Measurements from ENCODE around the gene EPHA3. TPM values are rescaled to one million over a fixed set of nuclear protein-coding genes. Genes with fewer than 3 reads are reported as not detected.
A peak's percentile ranks its signal among the peaks of the same experiment; 100 is the strongest.

EPHA3 gene
- polyA plus RNA-seq, 1 donor, result 3.0 TPM

DNA sequence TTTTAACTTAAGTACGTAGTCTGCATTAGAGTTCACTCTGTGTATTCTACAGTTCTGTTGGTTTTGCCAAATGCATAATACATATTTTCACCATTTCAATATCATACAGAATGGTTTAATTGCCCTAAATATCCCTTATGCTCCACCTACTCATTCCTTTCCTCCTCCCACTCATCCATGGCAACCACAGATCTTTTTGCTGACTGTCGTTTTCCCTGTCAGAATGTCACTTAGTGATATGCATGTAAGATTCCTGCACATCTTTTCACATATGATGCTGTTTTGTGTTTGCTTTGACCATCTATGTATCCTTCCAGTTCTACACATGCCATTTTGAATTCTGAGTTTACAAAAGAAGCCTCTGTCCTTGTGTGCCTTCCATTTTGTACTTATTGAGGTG, 36.7 kb downstream of the EPHA3 start:
- WGBS (ENCODE audit: insufficient coverage, low lambda C conversion rate), result no CpG with 5 or more reads among the region's 2 CpGs

DNA sequence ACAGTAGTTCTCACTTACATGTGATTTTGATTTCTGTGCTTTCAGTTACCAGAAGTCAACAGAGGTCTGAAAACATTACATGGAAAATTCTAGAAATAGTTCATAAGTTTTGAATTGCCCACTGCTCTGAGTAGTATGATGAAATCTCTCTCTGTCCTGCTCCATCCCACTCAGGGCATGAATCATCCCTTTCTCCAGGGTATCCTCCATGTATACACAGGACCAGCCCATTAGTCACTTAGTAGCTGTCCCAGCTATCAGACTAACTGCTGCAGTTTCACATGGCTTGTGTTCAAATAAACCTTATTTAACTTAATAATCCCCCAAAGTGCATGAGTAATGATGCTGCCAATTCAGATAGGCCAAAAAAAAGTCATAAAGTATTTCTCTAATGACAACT, 38.6 kb downstream of the EPHA3 start:
- Histone ChIP-seq H3K36me3 (ENCODE audit: control insufficient read depth, insufficient read depth, low read length) (no peaks in the 10 kb centered on the region), H3K9me3 (ENCODE audit: control insufficient read depth, low read depth, low read length) (no peaks in the 10 kb centered on the region), H3K27me3 (ENCODE audit: control insufficient read depth, insufficient read depth, low read length) (no peaks in the 10 kb centered on the region), H3K4me3 (ENCODE audit: low read length) (no peak overlapping the region), H3K27ac (ENCODE audit: low read length) (no peak overlapping the region), H3K4me1 (ENCODE audit: control insufficient read depth, insufficient read depth, low read length) (no peaks in the 10 kb centered on the region)
- DNase-seq, result no peak

More for the DNA sequence above, 36.7 kb downstream of the EPHA3 start:
- no peaks in the 10 kb centered on the region for H3K27me3 ChIP-seq (ENCODE audit: control insufficient read depth, insufficient read depth, low read length)
- DNase-seq, result no peak
- H3K36me3 ChIP-seq (ENCODE audit: control insufficient read depth, insufficient read depth, low read length), result no peaks in the 10 kb centered on the region
- no peaks in the 10 kb centered on the region for H3K9me3 ChIP-seq (ENCODE audit: control insufficient read depth, low read depth, low read length)
- H3K4me3 ChIP-seq (ENCODE audit: low read length), result no peak overlapping the region
- H3K27ac ChIP-seq (ENCODE audit: low read length), result no peak overlapping the region
- no peaks in the 10 kb centered on the region for H3K4me1 ChIP-seq (ENCODE audit: control insufficient read depth, insufficient read depth, low read length)

DNA sequence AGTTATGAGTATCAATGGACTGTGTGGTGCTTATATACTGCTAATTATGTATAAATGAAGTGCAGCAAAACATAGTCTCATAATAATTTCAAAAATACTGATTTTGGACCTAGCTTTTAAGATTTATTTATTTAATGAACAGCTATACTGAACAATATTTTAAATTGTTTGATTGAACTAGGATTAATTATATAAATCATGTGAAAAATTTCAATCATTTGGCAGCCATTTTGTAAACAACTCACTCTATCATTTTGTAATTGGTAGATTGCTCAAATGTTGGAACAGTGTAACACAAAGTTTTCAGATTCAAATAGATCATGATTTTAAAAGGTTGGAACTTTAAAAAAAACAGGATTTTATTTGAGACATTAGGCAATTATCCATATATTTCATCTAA, 47.0 kb downstream of the EPHA3 start:
- Histone ChIP-seq H3K4me3 (ENCODE audit: low read length) (no peak overlapping the region), H3K27ac (ENCODE audit: low read length) (no peak overlapping the region), H3K27me3 (ENCODE audit: control insufficient read depth, insufficient read depth, low read length) (no peaks in the 10 kb centered on the region), H3K4me1 (ENCODE audit: control insufficient read depth, insufficient read depth, low read length) (no peaks in the 10 kb centered on the region), H3K36me3 (ENCODE audit: control insufficient read depth, insufficient read depth, low read length) (no peaks in the 10 kb centered on the region), H3K9me3 (ENCODE audit: control insufficient read depth, low read depth, low read length) (no peaks in the 10 kb centered on the region)
- DNase-seq, result no peak

DNA sequence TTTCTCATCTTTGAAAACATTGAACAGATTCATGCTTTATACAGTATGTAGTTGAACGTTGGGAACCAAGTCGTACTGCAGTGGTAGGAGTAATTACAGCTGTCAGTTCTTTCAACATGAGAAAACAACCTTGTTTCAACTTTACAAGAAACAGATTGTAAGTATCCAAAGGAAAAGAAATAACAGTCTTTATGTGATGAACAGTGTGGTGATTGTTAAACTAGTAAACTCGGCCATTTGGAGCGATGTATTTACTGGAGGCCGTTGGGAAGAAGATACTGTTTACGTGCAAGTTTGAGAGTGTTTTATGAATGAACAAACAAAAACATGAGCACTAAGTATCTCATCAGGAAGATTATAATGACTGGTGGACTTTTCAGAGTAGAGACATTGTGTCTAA, 48.4 kb downstream of the EPHA3 start:
- peak in 1 of 2 donors; percentile 5 for DNase-seq
- H3K27ac ChIP-seq (ENCODE audit: low read length), result no peak overlapping the region
- no peaks in the 10 kb centered on the region for H3K36me3 ChIP-seq (ENCODE audit: control insufficient read depth, insufficient read depth, low read length)
- WGBS (ENCODE audit: insufficient coverage, low lambda C conversion rate), result 47% methylated on average over 2 of the region's 6 CpGs
- H3K4me3 ChIP-seq (ENCODE audit: low read length), result no peak overlapping the region
- H3K27me3 ChIP-seq (ENCODE audit: control insufficient read depth, insufficient read depth, low read length), result no peaks in the 10 kb centered on the region
- no peaks in the 10 kb centered on the region for H3K4me1 ChIP-seq (ENCODE audit: control insufficient read depth, insufficient read depth, low read length)
- no peaks in the 10 kb centered on the region for H3K9me3 ChIP-seq (ENCODE audit: control insufficient read depth, low read depth, low read length)

DNA sequence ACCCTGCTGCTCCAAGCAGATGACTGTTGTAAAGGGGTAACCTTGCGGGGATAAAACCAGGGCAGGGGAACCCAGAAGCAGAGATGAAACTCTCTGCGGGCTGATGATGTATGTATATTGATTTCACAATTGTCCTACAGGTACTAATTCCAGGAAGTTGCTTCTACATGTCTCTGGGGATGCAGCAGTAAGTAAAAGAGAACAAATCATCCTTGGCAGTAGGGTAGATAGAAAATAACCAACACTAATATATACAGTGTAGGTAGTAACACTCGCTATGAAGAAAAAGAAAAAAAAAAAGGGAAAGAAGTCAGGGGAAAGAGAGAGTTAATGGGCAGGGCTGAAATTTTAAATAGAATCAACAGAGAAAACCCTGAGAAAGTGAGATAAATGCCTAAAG, 50.2 kb downstream of the EPHA3 start:
- Histone ChIP-seq H3K27me3 (ENCODE audit: control insufficient read depth, insufficient read depth, low read length) (no peaks in the 10 kb centered on the region), H3K36me3 (ENCODE audit: control insufficient read depth, insufficient read depth, low read length) (no peaks in the 10 kb centered on the region), H3K9me3 (ENCODE audit: control insufficient read depth, low read depth, low read length) (no peaks in the 10 kb centered on the region), H3K4me3 (ENCODE audit: low read length) (no peak overlapping the region), H3K4me1 (ENCODE audit: control insufficient read depth, insufficient read depth, low read length) (no peaks in the 10 kb centered on the region), H3K27ac (ENCODE audit: low read length) (no peak overlapping the region)
- no CpG with 5 or more reads among the region's 3 CpGs for WGBS (ENCODE audit: insufficient coverage, low lambda C conversion rate)
- DNase-seq, result no peak

DNA sequence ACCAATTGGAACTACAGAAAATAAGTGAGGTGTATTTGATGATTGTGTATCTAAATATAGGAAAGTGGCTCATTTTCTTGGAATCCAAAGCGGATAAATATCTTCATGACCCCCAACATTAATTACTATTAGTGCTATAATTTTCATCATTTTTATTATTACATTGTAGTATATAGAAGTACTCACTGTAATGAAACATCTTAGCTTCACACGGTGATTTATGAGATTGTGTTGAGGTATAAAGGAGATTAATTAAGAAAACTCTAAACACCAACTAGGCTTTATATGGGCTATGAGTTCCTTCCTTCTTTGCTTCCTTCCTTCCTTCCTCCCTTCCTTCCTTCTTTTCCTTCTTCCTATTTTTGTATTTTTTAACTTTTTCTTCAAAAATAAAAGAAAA, 52.2 kb downstream of the EPHA3 start:
- WGBS (ENCODE audit: insufficient coverage, low lambda C conversion rate), result no CpG with 5 or more reads among the region's 2 CpGs
- H3K4me1 ChIP-seq (ENCODE audit: control insufficient read depth, insufficient read depth, low read length), result no peaks in the 10 kb centered on the region
- no peak overlapping the region for H3K27ac ChIP-seq (ENCODE audit: low read length)
- no peaks in the 10 kb centered on the region for H3K9me3 ChIP-seq (ENCODE audit: control insufficient read depth, low read depth, low read length)
- H3K4me3 ChIP-seq (ENCODE audit: low read length), result no peak overlapping the region
- no peaks in the 10 kb centered on the region for H3K36me3 ChIP-seq (ENCODE audit: control insufficient read depth, insufficient read depth, low read length)
- no peaks in the 10 kb centered on the region for H3K27me3 ChIP-seq (ENCODE audit: control insufficient read depth, insufficient read depth, low read length)
- DNase-seq, result no peak

DNA sequence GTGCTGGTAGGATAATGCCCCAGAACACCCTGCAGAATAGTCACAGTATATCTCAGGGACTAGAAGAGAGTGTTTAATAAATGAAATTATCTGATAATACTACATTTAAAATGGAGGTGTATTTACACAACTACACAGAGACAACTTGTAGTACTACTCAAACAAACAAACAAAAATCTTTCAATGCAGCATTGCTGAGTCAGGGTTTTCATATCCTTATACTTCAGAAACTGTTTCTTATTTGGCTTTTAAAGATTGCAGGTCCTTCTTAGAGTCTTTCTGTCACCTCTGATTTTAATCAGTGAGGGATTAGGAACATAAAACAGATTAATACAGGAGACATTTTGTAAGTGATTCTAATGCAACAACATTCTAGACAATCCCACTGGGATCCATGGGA, 57.4 kb downstream of the EPHA3 start:
- H3K27ac ChIP-seq (ENCODE audit: low read length), result no peak overlapping the region
- no peak for DNase-seq
- no peaks in the 10 kb centered on the region for H3K4me1 ChIP-seq (ENCODE audit: control insufficient read depth, insufficient read depth, low read length)
- no peak overlapping the region for H3K4me3 ChIP-seq (ENCODE audit: low read length)
- H3K9me3 ChIP-seq (ENCODE audit: control insufficient read depth, low read depth, low read length), result no peaks in the 10 kb centered on the region
- no peaks in the 10 kb centered on the region for H3K27me3 ChIP-seq (ENCODE audit: control insufficient read depth, insufficient read depth, low read length)
- no peaks in the 10 kb centered on the region for H3K36me3 ChIP-seq (ENCODE audit: control insufficient read depth, insufficient read depth, low read length)

DNA sequence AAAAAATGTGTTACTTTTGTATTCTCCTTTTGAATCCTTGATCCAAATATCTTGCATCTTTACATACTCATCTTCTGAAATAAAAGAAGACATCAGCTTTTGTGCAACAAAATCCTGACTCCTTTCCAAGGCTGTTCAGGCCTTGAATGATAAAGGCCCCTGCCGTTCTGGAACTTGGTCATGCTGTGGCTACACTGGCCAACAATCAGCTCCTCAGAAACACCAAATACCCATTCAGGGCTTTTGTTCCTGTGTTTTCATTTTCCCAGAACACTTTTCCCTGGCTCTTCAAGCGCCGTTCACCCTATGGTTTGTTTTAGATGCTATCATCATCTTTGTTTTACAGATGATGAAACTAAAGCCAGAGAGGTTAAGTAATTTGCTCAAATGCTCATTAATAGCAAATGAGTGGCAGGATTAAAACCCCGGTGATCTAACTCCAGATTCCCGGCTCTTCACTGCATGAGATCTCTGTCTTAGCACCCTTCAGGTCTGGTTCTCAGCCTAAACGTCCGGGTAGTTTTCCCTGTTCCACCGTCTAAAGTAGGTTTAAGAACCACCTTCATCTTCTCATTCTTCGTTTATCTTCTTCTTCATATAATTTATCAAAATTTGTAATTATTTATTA, 58.3 kb downstream of the EPHA3 start:
- no peak for DNase-seq

DNA sequence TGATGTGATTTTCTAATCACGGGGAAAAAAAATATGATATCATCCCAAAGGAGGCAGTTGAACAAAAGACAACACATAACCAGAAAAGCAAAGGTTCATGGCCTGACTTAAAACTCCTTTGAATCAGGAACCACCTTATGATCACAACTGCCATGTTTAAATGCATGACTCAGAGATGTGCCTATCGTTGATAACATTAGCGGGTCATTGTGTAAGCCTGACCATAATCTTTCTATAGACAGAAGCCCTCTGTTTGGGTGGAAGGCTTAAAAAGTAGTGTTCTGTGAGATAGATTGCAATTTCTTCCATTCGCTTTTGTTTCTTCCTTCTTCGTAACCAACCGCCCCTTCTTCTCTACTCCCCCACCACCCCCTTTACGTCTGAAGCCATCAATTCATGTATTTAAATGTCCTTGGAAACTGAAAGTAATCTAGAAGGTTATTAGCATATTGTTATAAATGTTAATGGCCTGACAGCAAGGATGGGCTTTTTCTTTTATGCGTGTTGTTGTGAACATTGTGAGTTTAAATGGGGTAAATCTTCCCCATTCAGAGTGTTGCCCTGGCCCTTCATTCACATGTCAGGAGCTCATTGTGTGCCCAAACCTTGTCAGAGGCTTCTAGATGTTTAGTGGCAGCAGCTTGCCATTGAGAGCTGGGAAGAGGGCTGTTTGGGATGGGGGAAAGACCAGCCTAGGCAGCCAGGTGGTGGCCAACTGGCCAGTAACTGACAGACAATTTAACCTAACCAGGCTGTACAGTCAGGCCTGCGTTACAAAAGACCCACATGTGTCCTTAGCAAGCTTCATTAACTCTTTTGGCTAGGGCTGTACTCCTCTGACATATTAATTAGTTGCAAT, 64.5 kb downstream of the EPHA3 start:
- no peak overlapping the region for H3K27ac ChIP-seq (ENCODE audit: low read length)
- H3K4me3 ChIP-seq (ENCODE audit: low read length), result no peak overlapping the region
- no peaks in the 10 kb centered on the region for H3K9me3 ChIP-seq (ENCODE audit: control insufficient read depth, low read depth, low read length)
- no peaks in the 10 kb centered on the region for H3K36me3 ChIP-seq (ENCODE audit: control insufficient read depth, insufficient read depth, low read length)
- DNase-seq, result no peak
- H3K27me3 ChIP-seq (ENCODE audit: control insufficient read depth, insufficient read depth, low read length), result no peaks in the 10 kb centered on the region
- 95% methylated on average over 4 of the region's 9 CpGs for WGBS (ENCODE audit: insufficient coverage, low lambda C conversion rate)
- H3K4me1 ChIP-seq (ENCODE audit: control insufficient read depth, insufficient read depth, low read length), result no peaks in the 10 kb centered on the region

More for the DNA sequence above, 58.3 kb downstream of the EPHA3 start:
- Histone ChIP-seq H3K27me3 (ENCODE audit: control insufficient read depth, insufficient read depth, low read length) (no peaks in the 10 kb centered on the region), H3K4me3 (ENCODE audit: low read length) (no peak overlapping the region), H3K36me3 (ENCODE audit: control insufficient read depth, insufficient read depth, low read length) (no peaks in the 10 kb centered on the region), H3K27ac (ENCODE audit: low read length) (no peak overlapping the region), H3K4me1 (ENCODE audit: control insufficient read depth, insufficient read depth, low read length) (no peaks in the 10 kb centered on the region), H3K9me3 (ENCODE audit: control insufficient read depth, low read depth, low read length) (no peaks in the 10 kb centered on the region)
- WGBS (ENCODE audit: insufficient coverage, low lambda C conversion rate), result 69% methylated on average over 3 of the region's 9 CpGs

DNA sequence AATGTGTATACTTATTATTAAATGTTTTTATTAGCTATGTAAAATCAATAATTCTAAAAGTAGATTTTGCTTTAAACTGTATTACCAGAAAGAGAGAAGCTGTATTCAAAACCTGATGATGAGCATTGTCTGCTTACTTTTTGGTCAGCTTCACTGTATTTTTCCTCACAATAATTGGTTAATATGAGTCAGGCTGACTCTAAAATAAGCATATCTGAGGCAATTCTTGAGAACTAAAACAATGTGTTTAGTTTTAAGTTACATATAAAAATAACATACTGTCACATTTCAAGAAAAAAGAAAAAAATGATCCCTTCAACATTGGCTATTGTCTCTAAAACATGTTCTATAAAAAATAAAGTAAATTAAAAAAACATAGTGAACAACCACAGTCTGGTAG, 66.1 kb downstream of the EPHA3 start:
- Histone ChIP-seq H3K9me3 (ENCODE audit: control insufficient read depth, low read depth, low read length) (no peaks in the 10 kb centered on the region), H3K27me3 (ENCODE audit: control insufficient read depth, insufficient read depth, low read length) (no peaks in the 10 kb centered on the region), H3K4me3 (ENCODE audit: low read length) (no peak overlapping the region), H3K27ac (ENCODE audit: low read length) (no peak overlapping the region), H3K4me1 (ENCODE audit: control insufficient read depth, insufficient read depth, low read length) (no peaks in the 10 kb centered on the region), H3K36me3 (ENCODE audit: control insufficient read depth, insufficient read depth, low read length) (no peaks in the 10 kb centered on the region)
- DNase-seq, result no peak

DNA sequence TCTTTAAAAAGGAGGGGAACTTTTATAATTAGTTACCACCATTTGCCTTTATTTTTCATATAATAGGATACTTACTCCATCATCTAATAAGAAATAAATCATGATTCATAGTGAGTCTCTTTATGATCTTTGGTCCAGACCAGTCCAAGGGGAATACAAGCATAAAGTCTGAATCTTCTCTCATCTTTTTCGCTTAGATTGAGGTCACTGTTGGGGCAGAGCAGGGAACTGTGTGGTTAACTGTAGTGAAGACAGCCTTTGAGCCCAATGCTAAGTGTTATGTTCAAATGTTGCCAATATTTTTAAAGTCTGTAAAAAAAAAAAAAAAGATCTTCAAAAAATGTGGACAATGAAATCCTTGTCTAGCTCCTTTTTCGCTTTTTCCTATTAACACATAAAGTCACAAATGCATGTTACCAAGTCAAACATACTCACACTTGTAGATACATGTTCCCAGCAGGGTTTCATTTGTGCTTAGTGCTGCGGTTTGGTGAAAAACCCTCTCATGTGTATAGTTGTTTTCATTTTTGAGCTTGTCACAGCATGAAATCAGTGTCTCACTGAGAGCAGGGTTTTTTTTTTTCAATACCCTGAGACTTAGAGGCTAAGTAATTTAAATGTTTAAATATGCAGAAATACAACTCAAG, 72.1 kb downstream of the EPHA3 start:
- 42% methylated on average over 2 of the region's 3 CpGs for WGBS (ENCODE audit: insufficient coverage, low lambda C conversion rate)
- no peaks in the 10 kb centered on the region for H3K4me1 ChIP-seq (ENCODE audit: control insufficient read depth, insufficient read depth, low read length)
- H3K27ac ChIP-seq (ENCODE audit: low read length), result no peak overlapping the region
- no peaks in the 10 kb centered on the region for H3K9me3 ChIP-seq (ENCODE audit: control insufficient read depth, low read depth, low read length)
- no peak overlapping the region for H3K4me3 ChIP-seq (ENCODE audit: low read length)
- DNase-seq, result no peak
- H3K36me3 ChIP-seq (ENCODE audit: control insufficient read depth, insufficient read depth, low read length), result no peaks in the 10 kb centered on the region
- no peaks in the 10 kb centered on the region for H3K27me3 ChIP-seq (ENCODE audit: control insufficient read depth, insufficient read depth, low read length)

Measured in large intestine (tissue), 3 donors.